CD8-positive, alpha-beta memory T cell (primary cell): ENCODE measurements around the gene BCAR3. TPM values are rescaled to one million over a fixed set of nuclear protein-coding genes. Genes with fewer than 3 reads are reported as not detected.

Source experiments
- CTCF ChIA-PET: fragments of 350-600 bp; sonication (Branson Sonifier 250); formaldehyde crosslinking; loops from one replicate; lab custom pipeline; 2021; ENCODE audit warnings: antibody characterized with exemption; lab: Charles Lee
- POLR2A ChIA-PET: fragments of 350-600 bp; sonication (Branson Sonifier 250); formaldehyde crosslinking; loops from one replicate; lab custom pipeline; 2021; ENCODE audit warnings: antibody characterized with exemption; lab: Charles Lee
- DNase-seq, 5 donors: peaks; one replicate each; pipeline versions ENCODE4 v3.0.0 to v3.0.0-alpha.2; 2020 to 2022; ENCODE audit warnings: mixed read lengths in 1 of 5
- H3K27ac ChIP-seq: one replicate; pipeline ENCODE4 v1.7.0; 2013; ENCODE audit warnings: low read depth, mild to moderate bottlenecking, low read length, moderate library complexity
- H3K27me3 ChIP-seq: 2 replicates; pipeline ENCODE4 v1.7.0; 2013; ENCODE audit warnings: low read length, mild to moderate bottlenecking; ENCODE audit not compliant: insufficient read depth, poor library complexity, severe bottlenecking
- H3K36me3 ChIP-seq: 2 replicates; pipeline ENCODE4 v1.7.0; 2013; ENCODE audit warnings: mild to moderate bottlenecking, low read length, moderate library complexity; ENCODE audit not compliant: insufficient read depth
- H3K4me1 ChIP-seq: 2 replicates; pipeline ENCODE4 v1.7.0; 2013; ENCODE audit warnings: mild to moderate bottlenecking, low read length, moderate library complexity; ENCODE audit not compliant: insufficient read depth
- H3K4me3 ChIP-seq: 2 replicates; pipeline ENCODE4 v1.7.0; 2013; ENCODE audit warnings: mild to moderate bottlenecking, low read length
- H3K9me3 ChIP-seq: 2 replicates; pipeline ENCODE4 v1.7.0; 2013; ENCODE audit warnings: mild to moderate bottlenecking, low read length
- H3K27ac Mint-ChIP-seq, 8 donors: one replicate each; pipeline ENCODE4 v1.8.0; 2020 to 2021; ENCODE audit warnings: mixed read lengths in 8 of 8, mild to moderate bottlenecking in 6 of 8, inconsistent platforms in 3 of 8, moderate library complexity in 3 of 8
- H3K27me3 Mint-ChIP-seq, 2 donors: one replicate each; pipeline ENCODE4 v1.8.0; 2020 to 2021; ENCODE audit warnings: mixed read lengths in 2 of 2, mild to moderate bottlenecking in 1 of 2, moderate library complexity in 1 of 2
- H3K36me3 Mint-ChIP-seq, 3 donors: one replicate each; pipeline ENCODE4 v1.8.0; 2020 to 2021; ENCODE audit warnings: mixed read lengths in 3 of 3, inconsistent platforms in 1 of 3, mild to moderate bottlenecking in 1 of 3
- H3K4me1 Mint-ChIP-seq, 3 donors: one replicate each; pipeline ENCODE4 v1.8.0; 2020 to 2021; ENCODE audit warnings: mixed read lengths in 3 of 3, inconsistent platforms in 1 of 3, mild to moderate bottlenecking in 1 of 3
- H3K4me3 Mint-ChIP-seq, 7 donors: one replicate each; pipeline ENCODE4 v1.8.0; 2020 to 2021; ENCODE audit warnings: mixed read lengths in 7 of 7, mild to moderate bottlenecking in 6 of 7, moderate library complexity in 4 of 7, inconsistent platforms in 2 of 7
- H3K9me3 Mint-ChIP-seq, 5 donors: one replicate each; pipeline ENCODE4 v1.8.0; 2020 to 2022; ENCODE audit warnings: mixed read lengths in 5 of 5, mild to moderate bottlenecking in 3 of 5, moderate library complexity in 2 of 5, inconsistent platforms in 1 of 5
- polyA plus RNA-seq: library from polyadenylated mRNA; unstranded; fragments of 300-500 nt; fragmentation: Illumina TruSeq; gene quantifications from one replicate; pipeline ENCODE4 v1.2.3, GENCODE V29; 2021
- total RNA-seq, 2 experiments: library from RNA; stranded (reverse); gene quantifications; one replicate each; pipeline ENCODE4 v1.2.3, GENCODE V29; 2021

The BCAR3 gene
- total and polyA plus RNA-seq, 3 experiments from 2014 or later = 0.32 to 0.77 (median 0.62) TPM

DNA sequence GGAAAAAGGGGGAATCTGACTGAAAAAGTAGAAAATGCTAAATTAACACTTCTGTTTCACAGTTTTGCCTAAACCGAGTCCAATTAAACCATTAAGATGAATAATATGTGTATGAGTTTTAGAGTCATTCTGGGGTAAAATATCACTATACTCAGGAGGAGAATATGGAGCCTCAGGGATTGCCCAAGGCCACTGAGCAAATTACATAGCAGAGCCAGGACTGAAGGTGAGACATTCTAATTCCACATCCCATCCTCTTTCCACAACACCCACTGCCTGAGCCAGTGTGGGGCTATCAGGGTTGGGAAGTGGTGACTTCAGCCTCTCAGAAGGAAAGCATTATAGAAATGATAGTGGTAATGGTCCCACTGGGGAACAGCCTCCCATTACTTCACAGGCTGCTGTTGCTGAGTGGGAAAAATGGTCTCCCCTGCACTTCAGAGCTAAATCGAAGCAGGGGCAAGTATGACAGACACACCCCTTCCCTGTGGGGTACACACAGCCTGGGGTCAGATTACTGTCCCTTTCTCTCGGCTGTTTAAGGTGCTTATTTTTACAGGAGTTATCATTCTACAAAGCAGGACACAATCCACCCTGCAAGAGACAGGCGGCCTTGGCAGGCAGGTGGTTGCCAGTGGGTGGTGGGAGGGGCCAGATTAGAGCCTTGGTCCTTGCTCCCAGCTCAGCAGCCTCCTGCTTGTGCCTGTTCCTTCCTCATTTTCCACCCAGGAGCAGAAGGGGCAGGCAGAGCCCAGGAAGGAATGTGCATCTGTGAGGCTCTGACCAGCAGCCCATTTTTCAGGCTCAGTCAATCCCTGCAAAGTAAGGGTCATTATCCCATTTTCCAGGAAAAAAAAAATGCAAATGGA lies 9.5 kb upstream of the BCAR3 start:
- no peak for DNase-seq
- ChIA-PET POLR2A (no interaction called here), CTCF (no interaction called here)
- no peaks in the 10 kb centered on the region for H3K9me3 ChIP-seq
- no peaks in the 10 kb centered on the region for H3K36me3 Mint-ChIP-seq
- no peak overlapping the region for H3K4me3 Mint-ChIP-seq
- H3K36me3 ChIP-seq = no peaks in the 10 kb centered on the region
- no peaks in the 10 kb centered on the region for H3K27me3 ChIP-seq
- no peaks in the 10 kb centered on the region for H3K27me3 Mint-ChIP-seq
- H3K27ac ChIP-seq = no peak overlapping the region
- no peak overlapping the region for H3K4me3 ChIP-seq
- H3K9me3 Mint-ChIP-seq = no peaks in the 10 kb centered on the region
- H3K4me1 Mint-ChIP-seq = peaks cover 2 to 17% (median 15%) of the 10 kb centered on the region in 3 donors
- no peaks in the 10 kb centered on the region for H3K4me1 ChIP-seq
- no peak overlapping the region for H3K27ac Mint-ChIP-seq

- H3K27ac ChIP-seq = no peak overlapping the region
- H3K4me3 ChIP-seq = no peak overlapping the region
- ChIA-PET POLR2A (no interaction called here), CTCF (no interaction called here)
- no peaks in the 10 kb centered on the region for H3K9me3 Mint-ChIP-seq
- H3K36me3 Mint-ChIP-seq = no peaks in the 10 kb centered on the region
- DNase-seq = no peak
- peaks cover 0 to under 1% of the 10 kb centered on the region in 2 donors for H3K27me3 Mint-ChIP-seq
- no peaks in the 10 kb centered on the region for H3K4me1 ChIP-seq
- peaks cover 2 to 17% (median 15%) of the 10 kb centered on the region in 3 donors for H3K4me1 Mint-ChIP-seq
- H3K4me3 Mint-ChIP-seq = no peak overlapping the region
- H3K27me3 ChIP-seq = no peaks in the 10 kb centered on the region
- H3K9me3 ChIP-seq = no peaks in the 10 kb centered on the region
- no peak overlapping the region for H3K27ac Mint-ChIP-seq
- H3K36me3 ChIP-seq = no peaks in the 10 kb centered on the region
Measured at GRCh38 chr1:93690341-93690740, 8.7 kb upstream of the BCAR3 start.

GRCh38 chr1:93689521-93690223 lies 8.0 kb upstream of the BCAR3 start:
- Mint-ChIP-seq H3K27me3 (peaks cover 0 to 6% of the 10 kb centered on the region in 2 donors), H3K9me3 (no peaks in the 10 kb centered on the region), H3K27ac (no peak overlapping the region), H3K4me3 (no peak overlapping the region), H3K4me1 (peaks cover 2 to 17% (median 15%) of the 10 kb centered on the region in 3 donors), H3K36me3 (no peaks in the 10 kb centered on the region)
- Histone ChIP-seq H3K27me3 (no peaks in the 10 kb centered on the region), H3K4me3 (no peak overlapping the region), H3K4me1 (no peaks in the 10 kb centered on the region), H3K9me3 (no peaks in the 10 kb centered on the region), H3K36me3 (no peaks in the 10 kb centered on the region), H3K27ac (no peak overlapping the region)
- POLR2A ChIA-PET = no interaction called here
- CTCF ChIA-PET = no interaction called here
- DNase-seq = no peak

GRCh38 chr1:93687542-93687941 lies 5.9 kb upstream of the BCAR3 start:
- Histone ChIP-seq H3K27me3 (no peaks in the 10 kb centered on the region), H3K9me3 (no peaks in the 10 kb centered on the region), H3K36me3 (no peaks in the 10 kb centered on the region), H3K27ac (no peak overlapping the region), H3K4me3 (no peak overlapping the region), H3K4me1 (no peaks in the 10 kb centered on the region)
- peaks cover 6 to 24% of the 10 kb centered on the region in 2 donors for H3K27me3 Mint-ChIP-seq
- no peaks in the 10 kb centered on the region for H3K9me3 Mint-ChIP-seq
- CTCF ChIA-PET = no interaction called here
- POLR2A ChIA-PET = interaction anchor here (0.6 kb wide), 1 partner anchor 853 kb away, joined by 3 read pairs; no protein-coding TSS in a partner anchor
- no peak for DNase-seq
- H3K36me3 Mint-ChIP-seq = no peaks in the 10 kb centered on the region
- H3K4me3 Mint-ChIP-seq = no peak overlapping the region
- H3K27ac Mint-ChIP-seq = no peak overlapping the region
- peaks cover 0 to 3% (median 3%) of the 10 kb centered on the region in 3 donors for H3K4me1 Mint-ChIP-seq

DNA sequence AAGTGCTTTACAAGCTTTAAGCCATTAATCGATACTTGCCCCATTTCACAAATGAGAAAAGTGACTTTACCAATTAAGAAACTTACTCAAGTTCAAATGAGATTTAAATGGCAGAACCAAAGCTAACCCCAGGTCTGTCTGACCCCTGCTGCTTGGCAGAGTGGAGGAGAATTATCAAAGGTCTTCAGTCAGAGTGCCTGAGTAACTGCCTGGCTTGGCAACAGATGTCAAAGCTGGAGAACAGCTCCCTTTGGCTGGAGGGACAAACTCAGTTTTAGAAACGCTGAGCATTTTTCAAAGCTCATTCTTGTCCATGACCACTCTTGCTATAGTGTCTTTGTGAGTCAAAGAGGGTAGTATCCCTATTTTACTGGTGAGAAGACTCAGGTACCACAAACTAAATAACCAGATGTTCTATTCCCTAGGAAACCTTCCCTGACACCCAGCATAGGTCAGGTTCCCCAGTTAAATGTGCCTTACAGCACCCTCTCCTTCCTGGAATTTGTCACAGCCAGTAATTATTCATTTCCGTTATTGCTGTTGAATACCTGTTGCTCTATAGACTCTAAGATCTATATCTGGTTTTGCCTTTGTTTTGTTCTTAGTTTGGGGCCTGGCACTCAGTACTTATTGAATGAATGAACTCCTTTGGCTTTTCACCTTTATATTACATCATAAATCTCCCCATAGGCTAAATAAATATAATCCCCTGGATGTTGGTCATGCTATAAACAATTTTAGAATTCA lies 5.0 kb upstream of the BCAR3 start:
- peaks cover 0 to 3% (median 0%) of the 10 kb centered on the region in 3 donors for H3K36me3 Mint-ChIP-seq
- H3K27ac Mint-ChIP-seq = no peak overlapping the region
- Histone ChIP-seq H3K36me3 (no peaks in the 10 kb centered on the region), H3K4me1 (no peaks in the 10 kb centered on the region), H3K27ac (no peak overlapping the region), H3K9me3 (no peaks in the 10 kb centered on the region), H3K27me3 (no peaks in the 10 kb centered on the region), H3K4me3 (no peak overlapping the region)
- no peak for DNase-seq
- no peaks in the 10 kb centered on the region for H3K9me3 Mint-ChIP-seq
- ChIA-PET POLR2A (no interaction called here), CTCF (interaction anchor here (1.3 kb wide), 1 partner anchor 56 kb away, joined by 3 read pairs; no protein-coding TSS in a partner anchor)
- no peak overlapping the region for H3K4me3 Mint-ChIP-seq
- peaks cover 4 to 5% (median 5%) of the 10 kb centered on the region in 3 donors for H3K4me1 Mint-ChIP-seq
- peaks cover 13 to 33% of the 10 kb centered on the region in 2 donors for H3K27me3 Mint-ChIP-seq

DNA sequence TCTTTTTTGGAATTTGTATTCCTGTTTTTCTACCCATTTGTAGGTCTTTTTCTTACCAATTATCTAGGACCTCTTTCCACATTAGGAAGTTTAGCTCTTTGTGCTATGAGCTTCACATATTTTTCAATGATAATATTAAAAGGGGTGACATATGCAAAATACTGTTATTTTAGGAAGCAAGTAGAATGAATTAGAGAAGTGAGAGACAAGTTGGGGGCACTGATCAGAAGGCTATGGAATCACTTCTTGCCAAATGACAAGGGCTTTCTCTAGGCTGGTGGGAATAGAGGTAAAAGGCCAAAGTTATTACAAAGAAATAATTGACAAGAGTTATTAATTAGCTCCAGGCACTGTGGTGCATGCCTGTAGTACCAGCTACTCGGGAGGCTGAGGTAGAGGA lies 4.3 kb upstream of the BCAR3 start:
- no peak overlapping the region for H3K4me3 Mint-ChIP-seq
- H3K4me3 ChIP-seq = no peak overlapping the region
- peaks cover 0 to 3% (median 0%) of the 10 kb centered on the region in 3 donors for H3K36me3 Mint-ChIP-seq
- no peaks in the 10 kb centered on the region for H3K9me3 ChIP-seq
- peaks cover 14 to 34% of the 10 kb centered on the region in 2 donors for H3K27me3 Mint-ChIP-seq
- H3K27me3 ChIP-seq = no peaks in the 10 kb centered on the region
- ChIA-PET POLR2A (no interaction called here), CTCF (interaction anchor here (1.3 kb wide), 1 partner anchor 55 kb away, joined by 3 read pairs; no protein-coding TSS in a partner anchor)
- H3K27ac Mint-ChIP-seq = no peak overlapping the region
- no peaks in the 10 kb centered on the region for H3K4me1 ChIP-seq
- H3K27ac ChIP-seq = no peak overlapping the region
- H3K9me3 Mint-ChIP-seq = no peaks in the 10 kb centered on the region
- H3K4me1 Mint-ChIP-seq = peaks cover 4 to 6% (median 6%) of the 10 kb centered on the region in 3 donors
- DNase-seq = no peak
- no peaks in the 10 kb centered on the region for H3K36me3 ChIP-seq

- peaks cover 8 to 12% (median 11%) of the 10 kb centered on the region in 3 donors for H3K4me1 Mint-ChIP-seq
- Histone ChIP-seq H3K27me3 (peaks cover 5% of the 10 kb centered on the region), H3K4me3 (no peak overlapping the region), H3K4me1 (no peaks in the 10 kb centered on the region), H3K36me3 (no peaks in the 10 kb centered on the region), H3K9me3 (no peaks in the 10 kb centered on the region), H3K27ac (no peak overlapping the region)
- ChIA-PET CTCF (no interaction called here), POLR2A (no interaction called here)
- H3K27me3 Mint-ChIP-seq = peaks cover 28 to 55% of the 10 kb centered on the region in 2 donors
- H3K4me3 Mint-ChIP-seq = peak overlapping the region in 1 of 7 donors; percentile 5
- peaks cover 0 to 3% (median 0%) of the 10 kb centered on the region in 3 donors for H3K36me3 Mint-ChIP-seq
- no peaks in the 10 kb centered on the region for H3K9me3 Mint-ChIP-seq
- DNase-seq = no peak
- no peak overlapping the region for H3K27ac Mint-ChIP-seq
Measured at GRCh38 chr1:93683234-93683633, 1.6 kb upstream of the BCAR3 start.
